Activated T-cell treated with anti-CD3 and anti-CD28 coated beads, Interleukin-2, amount 50 U/mL, for 24 hours (primary cell): ENCODE data around the gene EFR3B.

Experiments used
- DNase-seq: peaks from one replicate; pipeline ENCODE4 v3.0.0-alpha.2; 2020
- H3K27ac Mint-ChIP-seq: 2 replicates; pipeline ENCODE4 v1.8.0; 2020; ENCODE audit warnings: mild to moderate bottlenecking, mixed read lengths
- H3K27me3 Mint-ChIP-seq: 2 replicates; pipeline ENCODE4 v1.8.0; 2020; ENCODE audit warnings: mixed read lengths
- H3K36me3 Mint-ChIP-seq: 2 replicates; pipeline ENCODE4 v1.8.0; 2020; ENCODE audit warnings: low read depth, mixed read lengths
- H3K4me1 Mint-ChIP-seq: 2 replicates; pipeline ENCODE4 v1.8.0; 2020; ENCODE audit warnings: low read depth, mixed read lengths
- H3K4me3 Mint-ChIP-seq: 2 replicates; pipeline ENCODE4 v1.8.0; 2020; ENCODE audit warnings: mild to moderate bottlenecking, moderate library complexity, mixed read lengths
- H3K9me3 Mint-ChIP-seq: 2 replicates; pipeline ENCODE4 v1.8.0; 2020; ENCODE audit warnings: mixed read lengths

Gene EFR3B

DNA sequence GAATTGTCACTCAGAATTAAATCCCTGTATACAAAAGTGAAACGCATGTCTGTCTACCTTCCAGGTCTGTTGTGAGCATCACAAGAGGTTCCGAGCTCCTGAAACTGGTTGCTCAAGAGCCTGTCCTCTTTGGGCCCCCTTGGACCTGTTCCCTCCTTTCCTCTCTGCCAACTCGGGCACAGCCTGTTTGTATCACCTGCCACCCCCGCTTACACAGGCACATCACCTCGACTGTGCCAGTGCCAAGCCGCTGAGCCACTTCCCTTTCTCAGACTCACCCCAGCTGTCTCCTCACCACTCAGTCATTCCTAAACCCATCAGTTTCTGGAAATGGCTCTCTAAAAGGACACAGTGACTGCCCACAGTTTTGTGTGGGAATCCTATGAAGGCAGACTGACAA is 3.1 kb downstream of the EFR3B start:
- no peak overlapping the region for H3K4me3 Mint-ChIP-seq
- H3K27me3 Mint-ChIP-seq: peaks cover 63% of the 10 kb centered on the region
- no peaks in the 10 kb centered on the region for H3K9me3 Mint-ChIP-seq
- H3K27ac Mint-ChIP-seq: no peak overlapping the region
- H3K4me1 Mint-ChIP-seq: peaks cover 31% of the 10 kb centered on the region
- DNase-seq: no peak
- no peaks in the 10 kb centered on the region for H3K36me3 Mint-ChIP-seq

DNA sequence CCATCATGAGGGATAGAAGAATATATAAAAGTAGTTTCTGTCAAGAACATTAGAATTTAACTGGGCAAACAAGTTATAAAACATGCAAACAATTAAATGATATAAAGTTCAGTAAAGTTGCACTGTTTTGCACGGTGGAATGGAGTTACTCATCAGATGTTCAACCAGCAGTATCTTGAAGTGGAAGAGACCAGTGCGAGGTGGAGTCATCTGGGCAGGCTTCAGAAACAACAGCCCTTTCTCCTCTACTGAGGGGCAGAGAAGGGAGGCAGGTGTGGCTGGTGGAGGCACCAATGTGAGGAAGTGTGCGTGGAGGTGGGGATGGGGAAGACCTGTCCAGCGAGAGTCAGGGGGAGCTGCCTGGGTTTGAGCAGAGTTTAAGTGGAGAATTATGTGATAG is 7.5 kb downstream of the EFR3B start:
- peaks cover 42% of the 10 kb centered on the region for H3K27me3 Mint-ChIP-seq
- no peaks in the 10 kb centered on the region for H3K36me3 Mint-ChIP-seq
- H3K4me3 Mint-ChIP-seq: no peak overlapping the region
- no peak overlapping the region for H3K27ac Mint-ChIP-seq
- H3K4me1 Mint-ChIP-seq: peaks cover 9% of the 10 kb centered on the region
- H3K9me3 Mint-ChIP-seq: no peaks in the 10 kb centered on the region
- DNase-seq: no peak

DNA sequence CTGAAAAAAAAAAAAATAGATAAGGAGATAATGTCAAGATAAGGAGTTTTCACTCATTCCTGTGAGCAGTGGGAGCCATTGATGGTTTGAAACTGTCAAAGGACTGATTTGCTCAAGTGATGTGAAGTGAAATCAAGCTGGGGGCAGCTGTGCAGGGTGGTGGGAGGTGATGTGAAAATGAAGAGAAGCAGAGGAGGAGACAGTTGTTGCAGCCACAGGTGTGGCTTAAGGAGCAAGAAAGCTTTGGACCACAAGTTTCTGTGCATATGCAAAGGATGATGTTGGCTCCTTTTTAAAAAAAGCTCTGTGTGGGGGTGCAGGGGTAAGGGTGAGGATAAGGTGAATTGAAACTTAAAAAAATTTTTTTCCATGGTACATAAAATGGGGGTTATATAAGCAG is 8.3 kb downstream of the EFR3B start:
- H3K27ac Mint-ChIP-seq: no peak overlapping the region
- H3K36me3 Mint-ChIP-seq: no peaks in the 10 kb centered on the region
- no peaks in the 10 kb centered on the region for H3K9me3 Mint-ChIP-seq
- DNase-seq: no peak
- no peak overlapping the region for H3K4me3 Mint-ChIP-seq
- H3K27me3 Mint-ChIP-seq: peaks cover 35% of the 10 kb centered on the region
- H3K4me1 Mint-ChIP-seq: peaks cover 4% of the 10 kb centered on the region

DNA sequence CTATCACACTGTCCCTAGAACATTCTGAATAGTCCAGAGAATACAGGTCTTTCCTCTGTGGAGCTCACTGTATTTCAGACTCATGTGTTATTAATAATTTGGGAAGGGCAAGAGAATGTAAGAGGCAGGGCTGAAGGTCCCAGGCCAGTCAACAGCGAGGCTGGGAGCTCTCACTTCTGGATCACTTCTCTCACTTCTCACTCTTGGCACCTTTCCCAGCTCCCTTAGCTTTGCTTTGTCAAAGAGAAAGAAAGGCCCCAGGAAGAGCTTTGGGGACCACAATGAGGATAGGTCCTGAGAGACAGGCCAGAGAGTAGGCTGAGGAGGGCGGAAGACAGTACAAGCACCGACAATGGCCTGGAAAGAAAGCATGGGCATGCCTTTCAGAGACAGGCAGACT is 11.2 kb downstream of the EFR3B start:
- H3K4me3 Mint-ChIP-seq: no peak overlapping the region
- H3K9me3 Mint-ChIP-seq: no peaks in the 10 kb centered on the region
- H3K36me3 Mint-ChIP-seq: no peaks in the 10 kb centered on the region
- H3K27me3 Mint-ChIP-seq: peaks cover 16% of the 10 kb centered on the region
- H3K27ac Mint-ChIP-seq: no peak overlapping the region
- H3K4me1 Mint-ChIP-seq: peaks cover 3% of the 10 kb centered on the region
- no peak for DNase-seq

DNA sequence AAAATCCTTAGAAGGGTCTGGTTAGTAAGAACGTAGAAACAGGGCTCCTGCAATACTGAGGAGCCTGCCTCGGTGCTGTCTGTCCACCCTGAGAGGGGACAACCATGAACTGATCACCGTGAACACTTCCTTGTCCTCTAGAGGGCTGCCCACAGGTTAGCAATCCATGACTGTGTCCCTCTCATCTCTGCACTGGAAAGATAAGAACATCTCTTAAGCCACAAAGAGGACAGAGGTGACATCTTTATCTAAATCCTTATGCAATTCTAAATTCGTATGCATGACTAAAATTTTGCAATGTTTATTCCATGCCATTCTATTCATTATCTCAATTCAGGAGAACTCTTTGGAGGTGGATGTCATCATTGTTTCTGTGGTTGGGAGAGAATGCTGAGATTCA is 12.8 kb downstream of the EFR3B start:
- H3K4me3 Mint-ChIP-seq: no peak overlapping the region
- H3K9me3 Mint-ChIP-seq: no peaks in the 10 kb centered on the region
- H3K4me1 Mint-ChIP-seq: peaks cover 3% of the 10 kb centered on the region
- H3K27ac Mint-ChIP-seq: no peak overlapping the region
- no peak for DNase-seq
- no peaks in the 10 kb centered on the region for H3K36me3 Mint-ChIP-seq
- H3K27me3 Mint-ChIP-seq: peaks cover 2% of the 10 kb centered on the region

DNA sequence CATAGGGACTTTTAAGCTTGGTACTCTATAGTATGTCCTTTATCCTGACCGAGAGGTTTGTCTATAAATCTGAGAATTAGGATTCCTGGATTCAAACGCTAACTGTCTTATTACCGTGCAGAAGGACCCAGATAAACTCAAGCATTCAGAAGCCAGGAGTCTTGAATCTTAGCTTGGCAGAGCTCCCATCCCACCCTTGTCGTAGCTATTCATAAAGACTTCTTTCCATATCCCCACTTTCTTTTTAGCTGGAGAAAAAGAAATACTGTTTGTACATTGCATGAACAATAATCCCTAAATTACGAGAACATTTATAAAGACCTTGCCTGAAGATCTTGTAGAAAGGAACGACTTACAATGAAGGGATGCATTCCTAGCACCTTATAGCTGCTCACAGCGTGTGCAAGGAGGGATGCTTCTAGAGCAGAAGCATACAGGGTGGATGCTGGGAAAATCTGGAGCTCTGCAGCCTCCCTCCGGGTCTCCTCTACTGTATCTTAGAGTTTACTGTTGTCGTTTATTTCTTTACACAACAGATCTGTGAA is 13.6 kb downstream of the EFR3B start:
- H3K27ac Mint-ChIP-seq: no peak overlapping the region
- H3K36me3 Mint-ChIP-seq: no peaks in the 10 kb centered on the region
- H3K27me3 Mint-ChIP-seq: peaks cover 2% of the 10 kb centered on the region
- no peak for DNase-seq
- no peaks in the 10 kb centered on the region for H3K9me3 Mint-ChIP-seq
- H3K4me1 Mint-ChIP-seq: no peaks in the 10 kb centered on the region
- H3K4me3 Mint-ChIP-seq: no peak overlapping the region

DNA sequence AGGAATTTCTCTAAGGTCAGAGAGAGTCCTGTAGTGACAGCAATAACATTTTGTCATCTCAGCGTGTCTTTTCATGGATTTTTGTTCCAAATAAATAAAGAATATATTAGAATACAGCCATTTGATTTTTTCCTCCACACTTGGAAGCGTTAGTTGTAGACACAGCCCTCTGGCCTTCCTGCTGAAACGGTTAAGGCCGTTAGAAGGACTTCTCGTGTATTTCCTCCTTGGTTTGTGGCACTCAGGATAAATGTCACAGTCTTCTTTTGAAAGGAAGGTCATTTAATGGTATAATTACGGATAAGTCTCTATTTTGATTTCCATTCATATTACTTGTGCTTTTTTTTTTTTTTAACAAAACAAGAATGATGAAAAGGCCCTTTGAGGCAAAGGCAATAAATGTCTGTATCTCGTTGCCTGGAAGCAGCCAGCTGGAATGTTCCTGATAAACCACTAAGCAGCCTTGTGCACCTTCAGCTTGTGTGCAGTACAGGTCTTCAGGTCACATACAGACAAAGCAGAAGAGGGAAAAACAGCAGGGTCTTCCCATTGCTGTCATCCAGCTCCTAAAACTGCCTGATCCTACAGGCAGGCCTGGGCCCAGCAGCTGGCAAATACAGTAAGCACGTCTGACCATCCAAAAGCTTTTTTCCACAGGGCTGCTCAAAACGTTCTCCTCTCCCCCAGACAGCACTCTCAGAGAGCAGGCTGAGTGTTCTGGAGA is 14.4 kb downstream of the EFR3B start:
- Mint-ChIP-seq H3K36me3 (no peaks in the 10 kb centered on the region), H3K9me3 (no peaks in the 10 kb centered on the region), H3K27me3 (peaks cover 1% of the 10 kb centered on the region), H3K4me3 (no peak overlapping the region), H3K4me1 (no peaks in the 10 kb centered on the region), H3K27ac (no peak overlapping the region)
- no peak for DNase-seq

DNA sequence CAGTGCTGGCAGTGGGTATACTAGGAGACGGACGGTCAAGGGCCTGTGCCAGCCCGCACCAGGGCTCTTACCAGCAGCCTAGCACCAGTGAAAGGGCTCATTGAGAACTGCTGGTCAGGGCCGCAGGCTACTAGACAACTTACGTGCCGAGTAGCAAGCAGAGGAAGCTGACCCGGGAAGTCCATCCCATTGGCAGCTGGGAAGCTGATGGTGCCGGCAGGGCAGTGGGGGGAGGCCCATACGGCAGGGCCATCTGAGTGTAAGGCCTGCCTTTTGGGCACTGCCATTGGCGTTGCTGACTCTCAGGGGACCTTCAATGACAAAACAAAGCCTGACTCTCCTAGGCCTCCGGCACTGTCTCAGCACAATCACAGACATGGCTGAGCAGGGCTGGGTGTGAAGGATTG is 20.6 kb downstream of the EFR3B start:
- Mint-ChIP-seq H3K9me3 (peaks cover 7% of the 10 kb centered on the region), H3K4me3 (no peak overlapping the region), H3K27me3 (no peaks in the 10 kb centered on the region), H3K36me3 (no peaks in the 10 kb centered on the region), H3K27ac (no peak overlapping the region), H3K4me1 (peaks cover 9% of the 10 kb centered on the region)
- no peak for DNase-seq

DNA sequence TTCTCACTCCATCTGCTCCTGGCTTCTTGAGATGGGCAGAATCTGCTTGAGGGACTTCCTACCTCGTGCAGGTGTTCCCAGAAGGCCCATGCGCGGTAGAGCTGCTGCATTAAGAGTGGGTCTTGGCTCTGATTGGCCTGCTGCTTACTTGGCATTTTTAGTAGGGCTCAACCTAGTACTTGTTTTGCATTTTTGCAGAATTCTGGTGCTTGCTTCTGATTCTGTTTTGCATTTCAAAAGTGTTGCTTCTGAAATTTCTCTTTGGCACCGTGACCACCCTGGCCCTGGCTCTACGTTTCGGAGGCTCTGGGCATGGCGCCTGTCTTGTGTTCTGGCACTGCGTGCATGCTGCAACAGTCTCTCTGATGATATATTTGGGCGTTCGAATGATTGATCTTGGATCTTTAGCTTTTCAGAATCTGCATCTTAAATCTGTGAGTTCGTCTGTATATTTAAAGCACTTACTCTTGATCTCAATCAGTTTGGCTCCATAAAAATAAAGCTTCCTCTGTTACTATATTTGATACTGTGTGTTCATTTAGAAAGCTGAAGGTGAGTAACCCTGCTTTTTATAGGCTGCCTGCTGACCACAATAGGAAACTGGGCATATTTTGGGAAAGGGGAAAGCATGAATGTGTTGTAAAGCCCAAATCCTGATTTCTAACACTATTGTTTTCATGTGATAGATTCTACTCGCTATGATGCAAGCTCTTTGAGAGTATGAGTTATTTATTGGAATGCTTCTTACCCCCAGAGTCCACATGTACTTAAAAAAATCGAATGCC is 22.2 kb downstream of the EFR3B start:
- peaks cover 7% of the 10 kb centered on the region for H3K9me3 Mint-ChIP-seq
- H3K27me3 Mint-ChIP-seq: no peaks in the 10 kb centered on the region
- DNase-seq: no peak
- H3K4me1 Mint-ChIP-seq: peaks cover 9% of the 10 kb centered on the region
- no peaks in the 10 kb centered on the region for H3K36me3 Mint-ChIP-seq
- H3K27ac Mint-ChIP-seq: no peak overlapping the region
- no peak overlapping the region for H3K4me3 Mint-ChIP-seq

DNA sequence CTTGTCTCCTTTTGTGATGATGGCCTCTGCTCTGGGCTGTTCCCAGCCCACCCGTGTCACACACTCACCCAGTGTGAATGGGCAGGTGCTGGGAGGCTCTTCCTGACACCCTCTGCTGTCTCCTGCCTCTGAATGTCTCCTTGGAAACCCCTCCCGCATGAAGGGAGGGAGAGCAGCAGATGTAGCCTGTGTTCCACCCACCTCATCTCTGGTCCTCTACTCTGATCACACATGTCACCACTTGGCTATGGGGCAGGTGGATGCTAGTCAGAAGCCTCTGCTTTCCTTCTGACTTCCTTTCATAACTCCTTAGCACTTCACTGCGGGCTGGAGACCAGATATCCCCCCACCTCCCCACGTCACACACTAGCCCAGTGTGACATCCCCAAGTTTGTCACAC is 23.9 kb downstream of the EFR3B start:
- Mint-ChIP-seq H3K27me3 (no peaks in the 10 kb centered on the region), H3K27ac (no peak overlapping the region), H3K36me3 (no peaks in the 10 kb centered on the region), H3K4me3 (no peak overlapping the region), H3K9me3 (peaks cover 7% of the 10 kb centered on the region), H3K4me1 (peaks cover 9% of the 10 kb centered on the region)
- DNase-seq: no peak

DNA sequence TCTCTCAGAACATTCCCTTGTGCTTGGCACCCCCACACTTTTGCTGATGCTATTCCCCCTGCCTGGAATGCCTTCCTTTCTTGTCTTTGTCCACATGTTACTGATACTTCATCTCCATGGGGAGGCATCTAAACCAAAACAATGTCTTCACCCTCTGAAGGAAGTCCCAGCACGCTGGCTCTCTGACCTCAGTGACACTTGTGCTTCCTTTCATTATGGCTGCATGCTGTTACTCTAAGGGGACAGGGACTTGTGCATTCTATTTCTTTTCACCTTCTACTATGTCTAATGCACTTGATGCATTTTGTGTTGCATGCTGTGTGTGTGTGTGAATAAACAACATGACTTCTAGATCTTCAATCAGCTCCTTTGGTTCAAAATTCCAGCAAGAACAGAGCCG is 24.6 kb downstream of the EFR3B start:
- H3K27ac Mint-ChIP-seq: no peak overlapping the region
- no peak overlapping the region for H3K4me3 Mint-ChIP-seq
- no peaks in the 10 kb centered on the region for H3K27me3 Mint-ChIP-seq
- H3K4me1 Mint-ChIP-seq: peaks cover 9% of the 10 kb centered on the region
- no peak for DNase-seq
- no peaks in the 10 kb centered on the region for H3K36me3 Mint-ChIP-seq
- H3K9me3 Mint-ChIP-seq: peaks cover 7% of the 10 kb centered on the region

DNA sequence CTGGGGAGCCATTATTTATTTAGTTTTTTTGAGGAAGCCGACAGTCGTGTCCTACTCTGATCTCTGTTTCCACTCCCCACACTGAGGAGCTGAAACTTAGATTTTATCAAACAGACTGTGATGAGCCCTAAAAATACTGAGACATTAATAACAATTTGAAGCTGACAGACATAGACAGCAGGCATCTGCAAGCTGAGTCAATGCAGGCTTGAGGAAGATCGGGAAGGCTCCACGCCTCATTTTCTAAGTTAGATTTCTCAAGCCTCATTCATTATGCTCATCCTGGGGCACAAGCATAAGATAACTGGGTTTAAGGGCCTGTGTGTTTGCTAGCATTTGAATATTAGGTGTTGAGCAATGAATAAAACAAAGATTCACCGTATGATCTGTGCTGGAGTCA is 26.3 kb downstream of the EFR3B start:
- H3K4me1 Mint-ChIP-seq: peaks cover 9% of the 10 kb centered on the region
- H3K27me3 Mint-ChIP-seq: no peaks in the 10 kb centered on the region
- H3K36me3 Mint-ChIP-seq: no peaks in the 10 kb centered on the region
- no peak overlapping the region for H3K27ac Mint-ChIP-seq
- peaks cover 7% of the 10 kb centered on the region for H3K9me3 Mint-ChIP-seq
- H3K4me3 Mint-ChIP-seq: no peak overlapping the region
- no peak for DNase-seq

DNA sequence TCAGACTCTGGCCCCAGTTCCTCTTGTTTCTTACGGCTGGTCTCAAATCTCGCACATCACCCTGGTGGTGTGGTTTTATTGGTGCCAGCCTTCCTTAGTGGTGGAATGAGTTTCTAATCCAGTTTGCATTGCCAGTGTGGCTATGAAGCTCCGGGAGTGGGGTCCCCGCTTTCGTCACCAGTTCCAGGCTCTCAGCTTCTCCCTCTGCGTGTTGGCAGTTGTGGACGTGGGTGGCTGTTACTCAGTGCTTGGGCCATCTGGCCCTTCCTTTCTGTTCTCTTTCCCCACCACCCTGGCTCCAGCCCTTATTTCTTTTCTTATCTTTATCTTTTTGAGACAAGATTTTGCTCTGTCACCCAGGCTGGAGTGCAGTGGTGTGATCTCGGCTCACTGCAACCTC is 30.1 kb downstream of the EFR3B start:
- Mint-ChIP-seq H3K36me3 (no peaks in the 10 kb centered on the region), H3K9me3 (no peaks in the 10 kb centered on the region), H3K4me3 (no peak overlapping the region), H3K27ac (no peak overlapping the region), H3K27me3 (peaks cover 11% of the 10 kb centered on the region), H3K4me1 (no peaks in the 10 kb centered on the region)
- no peak for DNase-seq

DNA sequence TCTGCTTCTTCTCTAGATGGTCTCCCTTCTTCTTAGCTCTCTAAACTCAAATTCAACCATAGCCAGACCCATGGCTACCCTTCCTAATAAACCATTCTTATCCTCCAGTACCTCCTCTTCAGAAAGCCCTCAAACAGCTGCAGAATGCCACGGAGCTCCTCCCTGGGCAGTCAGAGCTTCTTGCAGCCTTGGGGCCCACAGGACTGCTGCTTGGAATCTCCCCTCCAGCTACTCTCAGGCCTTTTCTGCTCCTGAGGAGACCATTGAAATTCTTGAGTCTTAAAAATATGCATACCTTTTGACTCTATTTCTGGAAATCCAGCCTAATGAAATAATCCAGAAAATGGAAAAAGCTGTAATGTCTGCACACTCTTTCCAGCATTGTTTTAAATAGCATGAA is 30.7 kb downstream of the EFR3B start:
- H3K4me1 Mint-ChIP-seq: no peaks in the 10 kb centered on the region
- H3K27ac Mint-ChIP-seq: no peak overlapping the region
- H3K4me3 Mint-ChIP-seq: no peak overlapping the region
- no peak for DNase-seq
- H3K36me3 Mint-ChIP-seq: no peaks in the 10 kb centered on the region
- H3K27me3 Mint-ChIP-seq: peaks cover 11% of the 10 kb centered on the region
- no peaks in the 10 kb centered on the region for H3K9me3 Mint-ChIP-seq

DNA sequence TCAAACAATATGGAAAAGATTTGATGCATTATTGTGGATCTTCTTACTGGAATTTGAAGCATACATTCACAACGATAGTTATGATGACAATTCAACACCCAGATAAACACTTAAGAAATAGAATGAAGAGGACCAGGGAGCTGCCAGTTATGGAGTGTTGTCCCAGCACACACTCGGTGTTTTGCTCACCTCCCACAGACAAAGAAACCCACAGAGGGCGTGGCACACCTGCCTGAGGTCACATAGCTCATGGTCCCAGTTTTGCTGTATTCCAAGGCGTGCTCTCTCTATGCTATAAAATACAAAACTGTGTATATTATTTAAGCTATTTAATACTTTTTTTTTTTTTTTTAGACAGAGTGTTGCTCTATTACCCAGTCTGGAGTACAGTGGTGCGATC is 31.1 kb downstream of the EFR3B start:
- no peak for DNase-seq
- H3K4me1 Mint-ChIP-seq: no peaks in the 10 kb centered on the region
- peaks cover 14% of the 10 kb centered on the region for H3K27me3 Mint-ChIP-seq
- H3K9me3 Mint-ChIP-seq: no peaks in the 10 kb centered on the region
- no peaks in the 10 kb centered on the region for H3K36me3 Mint-ChIP-seq
- H3K4me3 Mint-ChIP-seq: no peak overlapping the region
- no peak overlapping the region for H3K27ac Mint-ChIP-seq
